ENCODE data around the gene DHX34.
A peak's percentile ranks its signal among the peaks of the same experiment; 100 is the strongest.

The DHX34 gene

DNA sequence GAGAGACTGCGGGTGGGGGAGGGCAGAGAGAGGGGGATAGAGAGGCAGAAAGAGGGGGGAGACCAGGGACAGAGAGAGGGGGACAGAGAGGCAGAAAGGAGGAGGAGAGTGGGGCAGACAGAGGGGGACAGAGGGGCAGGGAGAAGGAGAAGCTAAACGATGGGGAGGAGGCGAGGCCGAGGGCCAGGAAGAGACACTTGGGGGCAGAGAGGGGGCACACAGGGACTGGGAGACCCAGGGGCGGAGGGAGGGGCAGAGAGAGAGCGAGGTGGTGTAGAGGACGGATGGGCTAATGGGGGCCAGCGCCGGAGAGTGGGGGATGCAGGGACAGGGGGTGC lies 69.5 kb downstream of the DHX34 start:
- DNase-seq = no peak

DNA sequence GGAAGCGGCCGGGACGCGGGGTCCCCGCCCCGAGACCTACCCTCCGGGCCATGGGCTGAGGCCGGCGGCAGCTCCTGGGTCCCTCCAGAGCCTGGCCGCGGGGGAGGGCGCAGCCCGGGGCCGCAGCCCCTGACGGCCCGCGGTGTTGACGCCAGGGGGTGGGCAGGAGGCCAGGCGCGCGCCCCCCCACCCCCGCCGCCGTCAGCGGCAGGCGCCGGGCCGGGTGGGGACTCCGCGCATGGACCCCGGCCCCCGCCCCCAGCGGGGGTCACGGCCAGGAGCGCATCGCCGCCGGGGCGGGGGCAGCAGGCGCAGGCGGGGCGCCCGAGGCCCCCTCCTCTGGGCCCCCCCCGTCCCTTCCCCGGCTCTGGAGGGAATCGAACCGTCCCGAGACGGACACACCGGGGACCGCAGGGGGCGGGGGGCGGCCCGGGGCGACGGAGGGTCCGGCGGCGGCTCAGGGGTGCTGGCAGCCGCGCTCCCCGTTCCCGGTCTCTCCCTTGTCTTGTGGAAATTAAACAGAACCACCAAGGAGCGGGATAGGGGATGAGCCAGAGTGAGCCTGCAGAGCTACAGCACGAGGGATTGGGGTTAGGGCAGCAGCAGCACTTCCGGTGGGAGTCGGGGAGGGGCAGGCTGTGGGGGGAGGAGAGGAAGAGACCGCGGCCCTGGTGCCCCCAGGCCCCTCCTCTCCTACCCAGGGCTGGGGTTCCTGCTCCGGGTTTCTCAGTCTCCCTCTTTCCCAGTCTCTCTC lies 70.1 kb downstream of the DHX34 start, which contains the start of gene MEIS3:
TSS of gene MEIS3 (minus strand) at position 498 of the 754 bp plus-strand sequence. CDS start at position 52, 446 bp downstream.
- DNase-seq = no peak

DNA sequence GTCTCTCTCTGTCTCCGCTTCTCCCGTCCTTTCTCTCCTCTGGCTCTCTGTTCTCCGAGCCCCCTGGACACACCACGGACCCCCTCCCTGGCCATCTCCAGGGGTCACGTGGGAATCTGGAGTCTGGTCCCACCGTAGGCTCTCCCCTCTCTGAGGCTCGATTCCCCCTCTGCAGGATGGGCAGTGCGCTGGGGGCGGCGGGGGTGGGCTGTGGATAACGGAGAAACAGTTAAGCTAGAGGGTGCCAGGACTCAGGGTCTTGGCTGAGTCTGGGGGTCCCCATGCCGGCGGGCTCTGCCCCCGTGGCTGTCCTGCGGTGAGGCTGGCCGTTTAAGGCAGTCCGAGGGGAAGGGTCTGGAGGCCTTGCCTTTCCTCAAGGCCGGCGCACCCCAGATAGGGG lies 70.7 kb downstream of the DHX34 start:
- DNase-seq = no peak

DNA sequence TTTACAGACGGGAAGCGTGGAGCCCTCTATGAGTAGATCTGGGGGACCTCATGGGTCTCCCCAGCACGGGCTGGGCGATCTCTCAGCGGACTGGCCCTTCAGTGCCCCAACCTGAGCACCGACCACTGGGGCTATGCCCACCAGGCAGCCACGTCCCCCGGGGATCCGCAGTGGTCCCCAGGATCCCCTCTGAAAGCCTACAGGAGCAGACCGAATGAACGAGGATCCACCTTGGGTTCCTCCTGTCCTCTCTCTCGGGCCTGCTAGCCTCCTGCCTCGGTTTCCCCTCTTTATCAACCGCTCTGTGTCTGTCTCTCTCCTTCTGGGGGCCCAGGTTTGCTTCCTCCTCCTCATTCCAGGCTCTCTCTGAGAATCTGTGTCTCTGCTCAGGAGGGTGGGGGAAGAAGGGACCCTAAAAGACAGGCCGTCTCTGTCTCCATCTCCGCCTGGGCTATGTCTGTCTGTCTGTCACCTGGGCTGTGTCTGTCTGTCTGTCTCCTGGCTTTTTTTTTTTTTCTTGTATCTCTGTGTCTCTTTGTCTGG lies 72.2 kb downstream of the DHX34 start:
- DNase-seq = no peak

DNA sequence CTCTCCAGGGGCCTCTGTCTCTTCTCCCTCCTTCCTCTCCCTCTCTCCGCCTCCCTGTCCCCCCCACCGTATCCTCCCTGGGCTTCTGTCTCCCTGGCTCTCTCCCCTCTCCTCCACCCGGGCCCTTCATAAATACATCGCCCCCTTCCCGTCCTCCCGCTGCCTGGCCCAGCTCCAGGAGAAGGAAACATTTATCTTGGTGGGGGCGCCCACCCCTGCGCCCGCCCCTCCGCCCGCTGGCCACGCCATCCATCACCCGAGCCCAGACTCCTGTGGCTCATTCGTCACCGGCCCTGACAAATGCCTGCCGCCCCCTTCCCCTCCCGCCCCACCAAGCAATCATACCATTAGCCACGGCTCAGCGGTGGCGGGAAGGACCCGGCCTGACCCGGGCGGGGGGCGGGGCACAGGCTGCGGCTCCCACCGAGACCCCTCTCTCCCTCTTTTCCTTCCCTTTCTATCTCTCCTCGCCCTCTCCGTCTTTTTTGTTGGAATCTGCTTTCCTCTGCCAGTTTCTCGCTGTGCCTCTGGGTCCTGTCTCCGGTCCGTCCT lies 72.8 kb downstream of the DHX34 start:
- no peak for DNase-seq

DNA sequence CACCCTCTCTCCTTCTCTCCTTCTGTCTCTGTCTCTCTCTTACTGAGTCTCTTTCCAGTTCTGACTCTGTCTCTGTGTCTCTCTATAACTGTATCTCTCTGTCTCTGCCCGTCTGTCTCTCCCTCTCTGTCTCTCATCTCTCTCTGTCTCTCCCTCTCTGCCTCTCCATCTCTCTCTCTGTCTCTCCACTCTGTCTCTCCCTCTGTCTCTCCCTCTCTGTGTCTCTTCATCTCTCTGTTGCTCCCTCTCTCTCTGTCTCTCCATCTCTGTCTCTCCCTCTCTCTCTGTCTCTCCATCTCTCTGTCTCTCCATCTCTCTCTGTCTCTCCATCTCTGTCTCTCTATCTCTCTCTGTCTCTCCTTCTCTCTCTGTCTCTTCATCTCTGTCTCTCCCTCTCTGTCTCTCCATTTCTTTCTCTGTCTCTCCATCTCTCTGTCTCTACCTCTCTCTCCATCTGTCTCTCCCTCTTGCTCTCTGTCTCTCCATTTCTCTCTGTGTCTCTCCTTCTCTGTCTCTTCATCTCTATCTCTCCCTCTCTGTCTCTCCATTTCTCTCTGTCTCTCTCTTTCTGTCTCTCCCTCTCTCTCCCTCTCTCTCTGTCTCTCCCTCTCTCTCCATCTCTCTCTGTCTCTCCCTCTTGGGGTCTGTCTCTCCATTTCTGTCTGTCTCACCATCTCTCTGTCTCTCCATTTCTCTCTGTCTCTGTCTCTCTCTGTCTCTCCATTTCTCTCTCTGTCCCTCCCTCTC lies 73.5 kb downstream of the DHX34 start:
- no peak for DNase-seq

DNA sequence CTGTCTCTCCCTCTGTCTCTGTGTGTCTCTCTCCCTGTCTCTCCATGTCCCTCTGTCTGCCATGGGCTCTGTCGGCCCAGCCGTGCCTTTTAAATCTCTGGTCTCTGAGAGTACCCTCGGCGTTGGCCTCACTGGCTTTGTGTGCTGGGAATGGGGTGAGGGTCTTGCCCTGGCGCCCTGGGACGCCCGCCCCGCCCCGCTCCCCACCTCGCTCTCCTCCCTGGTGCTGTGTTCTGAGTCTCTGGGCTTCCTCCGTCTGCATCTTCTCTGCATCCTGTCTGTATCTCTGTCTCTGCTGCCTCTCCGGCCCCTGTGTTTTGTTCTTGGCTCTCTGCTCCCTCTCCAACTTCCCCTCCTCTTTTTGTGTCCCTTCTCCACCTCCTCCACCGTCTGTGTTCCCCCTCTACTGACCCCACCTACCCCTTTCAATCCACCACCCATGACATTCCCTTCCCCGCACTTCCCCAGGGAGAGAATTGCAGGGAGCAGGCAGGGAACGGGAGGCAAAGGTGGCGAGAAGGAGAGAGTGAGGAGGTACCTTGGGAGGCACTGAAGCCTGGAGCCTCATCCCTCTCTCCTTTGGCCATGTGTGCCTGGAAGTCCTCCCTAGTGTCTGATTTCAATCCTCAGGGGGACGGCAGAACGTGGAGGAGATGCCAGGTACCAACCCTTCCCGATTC lies 74.2 kb downstream of the DHX34 start:
- DNase-seq = no peak

DNA sequence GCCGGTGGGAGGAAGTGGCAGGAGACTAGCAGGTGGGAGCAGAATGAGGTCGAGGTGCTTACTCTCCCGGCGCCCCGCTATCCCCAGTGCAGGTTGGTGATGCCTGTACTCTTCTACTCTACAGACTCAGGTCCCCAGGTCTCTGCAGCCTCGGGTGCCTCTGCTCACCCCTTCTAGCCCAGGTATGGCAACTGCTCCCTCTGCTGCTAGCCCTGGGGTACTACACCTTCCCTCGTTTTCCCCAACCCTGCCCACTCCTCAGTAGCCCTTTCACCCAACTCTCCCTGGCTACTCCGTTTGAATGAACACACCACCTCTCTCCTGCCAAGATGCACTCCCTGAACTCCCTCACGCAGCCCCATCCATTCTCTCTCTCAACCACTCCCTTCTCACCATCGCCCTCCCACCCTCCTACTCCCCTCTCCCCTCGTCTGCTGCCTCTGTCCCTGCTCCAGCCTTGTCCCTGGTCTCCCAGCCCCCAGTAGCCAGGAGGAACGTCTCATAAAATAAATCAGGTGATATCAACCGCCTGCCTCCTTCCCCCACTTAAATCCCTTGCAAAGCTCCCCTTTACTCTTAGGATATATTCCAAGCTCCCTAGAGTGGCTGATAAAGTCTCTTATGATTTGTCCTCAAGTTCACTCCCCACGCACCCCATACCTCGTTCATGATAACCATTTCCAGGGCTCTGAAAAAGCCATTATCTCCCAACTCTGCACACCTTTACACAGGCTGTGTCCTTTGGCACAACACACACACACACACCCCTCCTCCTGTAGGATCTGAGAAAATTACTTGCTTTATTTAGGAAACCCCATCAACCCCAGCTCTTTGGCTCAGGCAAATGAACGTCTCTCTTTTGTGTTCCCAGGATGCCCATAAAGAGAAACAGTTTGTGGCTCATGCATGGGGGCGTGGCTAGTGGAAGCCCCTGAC lies 78.4 kb downstream of the DHX34 start:
- DNase-seq = peak; percentile 78

DNA sequence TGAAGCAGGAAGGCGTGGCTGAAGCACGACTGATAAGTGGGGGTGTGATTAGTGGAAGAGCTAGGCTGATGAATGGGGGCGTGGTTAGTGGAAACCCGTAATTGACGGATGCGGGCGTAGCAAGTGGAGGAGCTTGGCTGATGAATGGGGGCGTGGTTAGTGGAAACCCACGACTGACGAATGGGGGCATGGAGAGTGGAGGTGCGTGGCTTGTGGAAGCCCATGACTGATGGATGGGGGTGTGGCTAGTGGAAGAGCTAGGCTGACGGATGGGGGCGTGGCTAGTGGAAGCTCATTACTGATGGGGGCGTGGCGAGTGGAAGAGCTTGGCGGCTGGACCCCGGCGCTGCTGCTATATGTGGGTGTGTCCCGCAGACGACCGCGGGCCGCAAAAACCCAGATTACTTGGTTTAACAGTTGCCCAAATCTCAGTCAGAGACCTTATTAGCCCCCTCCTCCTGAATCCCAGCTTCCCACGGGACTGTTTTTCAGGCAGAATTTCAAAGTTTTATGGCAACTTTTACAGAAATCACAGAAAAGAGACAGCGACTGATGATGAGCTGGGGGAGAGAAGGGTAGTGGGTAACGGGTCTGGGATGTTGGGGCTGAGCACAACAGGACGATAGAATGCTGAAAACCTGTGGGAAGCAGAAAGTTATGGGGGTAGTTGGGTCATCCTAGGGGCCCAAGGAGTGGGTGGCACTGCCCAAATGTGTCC lies 79.2 kb downstream of the DHX34 start:
- peak; percentile 94 for DNase-seq

DNA sequence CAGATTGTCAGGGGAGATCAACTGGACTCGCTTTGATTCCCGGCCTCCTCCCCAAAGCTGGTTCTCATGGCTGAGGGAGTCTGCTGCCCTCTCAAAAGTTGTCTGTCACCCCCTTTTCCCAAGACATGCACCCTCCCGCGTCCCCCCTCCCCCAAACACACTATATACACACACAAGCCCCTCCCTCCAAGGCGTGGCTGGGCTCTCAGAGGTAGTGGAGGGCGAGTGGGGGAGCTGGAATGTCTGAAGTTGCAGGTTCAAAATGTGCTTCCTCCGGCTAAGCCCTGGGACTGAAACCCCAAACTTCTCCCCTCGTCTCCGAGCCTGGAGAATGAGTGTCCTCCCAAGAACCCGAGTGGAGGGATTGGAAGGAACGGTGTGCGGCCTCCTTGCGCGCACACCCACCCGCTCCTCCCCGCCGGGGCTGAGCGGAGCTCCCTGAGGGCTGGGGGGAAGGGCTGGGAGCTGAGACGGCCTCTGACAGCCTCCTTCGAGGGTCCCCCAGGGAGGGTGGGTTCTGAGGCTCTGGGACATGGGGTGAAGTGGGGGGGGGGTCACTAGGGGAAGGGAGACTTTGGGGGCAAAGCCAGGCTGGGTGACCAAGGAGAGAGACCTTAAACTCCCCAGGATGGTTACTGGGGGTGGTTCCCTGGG lies 80.2 kb downstream of the DHX34 start:
- no peak for DNase-seq

DNA sequence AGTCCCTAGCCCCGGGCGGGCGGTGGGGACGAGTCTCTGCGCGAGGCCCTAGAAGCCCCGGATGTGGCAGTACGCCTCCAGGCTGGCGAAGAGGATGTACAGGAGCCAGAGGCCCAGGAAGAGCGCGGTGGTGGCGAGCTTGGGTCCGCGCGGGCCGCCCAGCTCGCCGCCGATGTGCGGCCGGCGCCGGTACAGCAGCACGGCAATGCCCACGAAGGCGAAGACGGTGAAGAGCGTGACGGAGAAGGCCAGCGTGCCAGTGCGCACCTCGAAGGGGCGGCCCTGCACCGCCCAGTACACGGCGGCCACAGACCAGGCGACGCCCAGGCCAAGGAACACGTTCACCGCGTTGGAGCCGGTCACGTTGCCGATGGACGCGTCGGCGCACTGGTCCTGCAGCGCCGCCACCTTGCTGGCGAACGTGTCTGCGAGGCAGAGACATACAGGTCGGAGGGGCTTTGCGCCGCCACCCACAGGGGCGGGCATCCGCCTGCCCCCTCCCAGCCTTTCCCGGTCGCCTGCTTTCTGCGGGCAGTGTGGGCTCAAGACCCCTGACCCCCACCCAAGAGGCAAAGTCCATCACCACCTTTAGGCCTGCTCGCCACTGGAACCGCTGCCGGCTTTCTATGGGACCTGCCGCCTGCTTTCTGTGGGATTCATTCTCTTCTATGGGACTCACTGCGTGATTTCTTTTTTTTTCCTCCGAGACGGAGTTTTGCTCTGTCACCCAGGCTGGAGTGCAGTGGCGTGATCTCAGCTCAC lies 81.1 kb downstream of the DHX34 start:
- peak; percentile 43 for DNase-seq

DNA sequence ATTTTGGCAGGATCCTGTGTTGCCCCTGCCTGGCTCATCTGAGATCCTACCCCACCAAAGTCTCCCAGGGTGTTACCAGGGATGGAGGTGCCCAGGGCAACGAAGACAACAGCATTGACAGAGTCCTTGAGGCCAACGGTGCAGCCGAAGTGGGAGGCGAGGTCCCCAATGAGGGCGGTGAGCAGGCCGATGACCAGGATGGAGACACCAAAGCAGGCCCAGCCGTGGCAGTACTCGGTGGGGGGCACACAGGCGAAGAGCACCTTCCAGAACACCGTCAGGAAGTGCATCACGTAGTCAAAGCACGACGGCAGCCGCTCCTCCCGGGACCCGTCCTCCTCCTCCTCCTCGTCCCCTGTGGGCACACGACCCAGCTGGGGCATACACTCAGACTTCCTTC lies 83.0 kb downstream of the DHX34 start:
- DNase-seq = no peak

Data from activated CD4-positive, alpha-beta T cell treated with anti-CD3 and anti-CD28 coated beads, Interleukin-2, amount 50 U/mL, for 16 hours (primary cell).